Measurements from ENCODE around the gene TMEM171.

Gene TMEM171

DNA sequence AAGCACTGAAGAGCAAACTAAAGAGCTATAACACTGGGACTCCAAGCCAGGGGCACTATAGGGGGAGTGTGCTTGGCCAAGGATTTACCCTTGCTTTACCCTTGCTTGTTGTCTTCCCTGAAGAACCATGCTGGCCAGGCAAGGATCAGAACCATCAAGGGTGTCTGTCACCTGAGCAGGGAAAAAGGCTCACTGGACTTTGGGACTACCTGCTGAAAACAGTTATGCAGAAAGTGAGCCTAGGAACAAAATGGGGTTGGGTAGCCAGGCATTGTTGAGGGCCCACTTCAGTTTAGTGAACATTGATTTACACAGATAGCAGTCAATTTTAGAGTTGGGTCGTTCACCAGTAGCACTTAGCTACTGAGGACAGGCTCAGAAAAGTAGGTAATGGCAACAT lies 8.0 kb upstream of the TMEM171 start:
- Mint-ChIP-seq H3K4me1 (ENCODE audit: low read depth) (no peaks in the 10 kb centered on the region), H3K4me3 (no peak overlapping the region), H3K27me3 (ENCODE audit: low read depth) (peaks cover 44% of the 10 kb centered on the region), H3K27ac (no peak overlapping the region), H3K36me3 (ENCODE audit: low read depth) (no peaks in the 10 kb centered on the region), H3K9me3 (no peaks in the 10 kb centered on the region)

DNA sequence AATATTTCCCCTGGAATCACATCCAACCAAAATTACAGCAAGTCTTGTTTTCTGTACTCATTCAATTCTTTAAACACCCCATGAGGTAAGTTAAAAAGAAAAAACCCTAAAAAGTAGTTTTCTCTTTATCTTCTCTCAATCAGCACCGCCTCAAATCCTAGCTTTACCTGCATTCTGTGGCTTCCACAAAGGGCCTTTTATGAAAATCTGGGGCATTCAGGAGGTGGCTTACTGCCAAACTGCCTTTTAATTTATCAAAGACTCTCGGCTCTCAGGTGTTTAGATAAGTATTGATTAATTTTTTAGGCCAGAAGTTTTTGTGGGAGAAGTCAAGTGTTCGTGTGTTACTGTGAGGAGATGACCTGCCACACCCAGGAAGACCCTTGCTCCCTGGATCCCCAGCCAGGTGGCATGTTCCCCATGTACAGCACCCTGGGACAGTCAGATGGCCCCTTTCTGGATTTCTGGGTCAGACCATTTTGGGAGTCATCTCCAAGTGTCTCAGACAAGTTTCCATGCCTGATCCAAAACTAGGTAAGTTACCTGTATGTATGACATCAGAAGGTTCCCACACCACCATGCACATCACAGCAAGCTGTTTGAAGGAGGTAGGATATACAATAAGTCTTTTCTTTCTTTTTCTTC lies 6.2 kb upstream of the TMEM171 start:
- no peaks in the 10 kb centered on the region for H3K4me1 Mint-ChIP-seq (ENCODE audit: low read depth)
- H3K27me3 Mint-ChIP-seq (ENCODE audit: low read depth), result peaks cover 58% of the 10 kb centered on the region
- H3K4me3 Mint-ChIP-seq, result no peak overlapping the region
- no peak overlapping the region for H3K27ac Mint-ChIP-seq
- H3K36me3 Mint-ChIP-seq (ENCODE audit: low read depth), result no peaks in the 10 kb centered on the region
- H3K9me3 Mint-ChIP-seq, result no peaks in the 10 kb centered on the region

DNA sequence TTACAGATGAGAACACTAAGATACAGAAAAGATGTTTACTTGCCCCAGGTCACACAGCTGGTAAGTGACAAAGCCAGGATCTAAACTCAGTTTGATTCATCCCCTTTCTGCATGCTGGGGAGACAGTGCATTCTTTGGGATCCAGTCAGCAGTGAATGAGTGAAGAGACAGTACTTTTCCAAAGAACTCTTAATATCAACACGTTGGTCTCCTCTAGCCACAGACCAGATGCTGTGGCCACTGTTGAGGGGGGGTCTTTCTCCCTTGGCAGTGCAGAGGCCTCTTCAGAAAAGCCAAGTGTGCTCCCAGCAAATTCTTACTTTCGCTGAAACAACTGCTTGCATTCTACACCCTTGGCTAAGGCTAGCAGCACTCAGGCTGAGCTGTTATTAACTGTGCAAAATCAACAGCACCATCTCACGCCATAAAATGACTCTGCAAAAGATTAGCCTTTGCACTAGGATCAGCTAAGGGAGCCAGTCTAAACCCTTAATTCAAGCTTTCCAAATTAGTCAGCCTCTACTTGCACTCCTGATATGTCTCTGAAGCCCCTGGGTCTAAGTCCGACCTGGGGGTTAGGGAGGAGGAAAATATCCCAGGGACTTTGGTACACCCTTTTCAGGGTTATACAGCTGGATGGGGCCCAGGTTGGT lies 4.8 kb upstream of the TMEM171 start:
- Mint-ChIP-seq H3K27ac (no peak overlapping the region), H3K4me1 (ENCODE audit: low read depth) (peaks cover 2% of the 10 kb centered on the region), H3K27me3 (ENCODE audit: low read depth) (peaks cover 55% of the 10 kb centered on the region), H3K4me3 (no peak overlapping the region), H3K36me3 (ENCODE audit: low read depth) (no peaks in the 10 kb centered on the region), H3K9me3 (no peaks in the 10 kb centered on the region)

DNA sequence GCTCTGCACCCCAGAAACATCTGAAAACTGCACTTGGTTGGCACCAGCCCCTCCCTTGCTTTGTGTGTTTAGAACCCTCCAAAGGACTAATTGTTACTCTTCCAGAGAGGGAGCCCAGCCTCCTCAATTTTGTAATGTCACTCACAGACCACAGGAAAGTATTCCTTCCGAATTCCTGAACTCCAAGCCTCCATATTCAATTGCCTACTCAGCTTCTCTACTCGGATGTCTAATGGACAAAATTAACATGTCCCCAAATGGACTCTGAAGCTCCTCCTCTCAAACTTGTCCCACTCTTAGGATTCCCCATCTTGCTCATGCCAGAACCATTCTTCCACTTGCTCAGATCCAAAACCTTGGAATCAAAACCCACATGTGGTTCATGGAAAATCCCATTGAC lies 3.9 kb upstream of the TMEM171 start:
- Mint-ChIP-seq H3K27me3 (ENCODE audit: low read depth) (peaks cover 65% of the 10 kb centered on the region), H3K4me3 (no peak overlapping the region), H3K36me3 (ENCODE audit: low read depth) (no peaks in the 10 kb centered on the region), H3K4me1 (ENCODE audit: low read depth) (peaks cover 2% of the 10 kb centered on the region), H3K27ac (no peak overlapping the region), H3K9me3 (no peaks in the 10 kb centered on the region)

DNA sequence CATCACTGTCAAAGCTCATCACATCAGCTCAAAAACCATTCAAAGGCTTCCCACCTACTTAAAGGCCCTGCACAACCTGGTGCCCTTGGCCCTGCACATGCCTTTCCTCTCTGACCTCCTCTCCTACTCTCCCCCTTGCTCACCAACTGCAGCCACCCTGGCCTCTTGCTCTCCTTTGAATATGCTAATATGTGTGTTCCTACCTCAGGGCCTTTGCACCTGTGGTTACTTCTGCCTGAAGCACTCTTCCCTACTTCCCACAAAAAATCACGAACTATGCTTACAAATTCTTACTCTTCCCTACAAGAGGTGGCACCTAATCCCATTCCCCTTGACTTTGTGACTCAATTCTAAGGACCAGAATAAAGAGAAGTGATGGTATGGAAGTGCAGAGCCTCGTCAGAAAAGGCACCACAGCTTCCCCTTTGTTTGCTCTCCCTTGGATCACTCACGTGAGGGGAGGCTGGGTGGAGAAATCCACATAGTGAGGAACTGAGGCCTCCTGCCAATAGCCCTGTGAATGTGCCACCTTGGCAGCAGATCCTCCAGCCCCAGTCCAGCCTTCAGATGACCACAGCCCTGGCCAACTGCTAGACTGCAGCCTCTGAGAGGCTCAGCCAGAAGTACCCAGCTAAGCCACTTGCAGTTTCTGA lies 3.2 kb upstream of the TMEM171 start:
- peaks cover 2% of the 10 kb centered on the region for H3K4me1 Mint-ChIP-seq (ENCODE audit: low read depth)
- H3K4me3 Mint-ChIP-seq, result no peak overlapping the region
- no peaks in the 10 kb centered on the region for H3K36me3 Mint-ChIP-seq (ENCODE audit: low read depth)
- no peaks in the 10 kb centered on the region for H3K9me3 Mint-ChIP-seq
- H3K27ac Mint-ChIP-seq, result no peak overlapping the region
- peaks cover 72% of the 10 kb centered on the region for H3K27me3 Mint-ChIP-seq (ENCODE audit: low read depth)

DNA sequence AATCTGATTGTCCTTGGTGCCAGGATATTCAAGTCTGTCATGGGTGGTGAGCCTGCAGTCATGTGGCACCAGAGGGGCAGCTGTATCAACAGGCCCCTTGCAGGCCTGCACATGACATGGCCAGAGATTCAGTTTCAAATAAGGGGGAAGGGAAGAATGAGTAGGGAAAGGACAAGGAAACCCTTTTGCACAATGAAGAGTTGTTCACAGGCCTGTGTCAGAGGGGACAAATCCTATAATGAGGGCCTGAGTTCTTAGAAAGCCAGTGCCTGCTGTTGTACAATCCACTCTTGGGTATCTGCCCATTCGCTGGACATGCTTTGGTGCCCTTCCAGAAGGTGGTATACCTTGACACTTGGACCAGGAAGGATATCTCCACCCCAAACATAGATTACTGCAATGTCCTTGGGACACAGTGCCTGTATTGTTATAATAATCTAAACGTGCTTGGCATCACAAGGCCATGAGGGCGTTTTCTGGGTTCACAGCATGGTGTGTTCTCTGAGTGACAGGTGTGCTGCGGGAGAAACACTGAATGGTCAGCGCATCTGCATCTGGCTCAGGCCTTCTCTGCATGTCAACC lies 1.9 kb upstream of the TMEM171 start:
- Mint-ChIP-seq H3K9me3 (no peaks in the 10 kb centered on the region), H3K4me1 (ENCODE audit: low read depth) (peaks cover 2% of the 10 kb centered on the region), H3K27ac (no peak overlapping the region), H3K27me3 (ENCODE audit: low read depth) (peaks cover 62% of the 10 kb centered on the region), H3K36me3 (ENCODE audit: low read depth) (no peaks in the 10 kb centered on the region), H3K4me3 (no peak overlapping the region)

DNA sequence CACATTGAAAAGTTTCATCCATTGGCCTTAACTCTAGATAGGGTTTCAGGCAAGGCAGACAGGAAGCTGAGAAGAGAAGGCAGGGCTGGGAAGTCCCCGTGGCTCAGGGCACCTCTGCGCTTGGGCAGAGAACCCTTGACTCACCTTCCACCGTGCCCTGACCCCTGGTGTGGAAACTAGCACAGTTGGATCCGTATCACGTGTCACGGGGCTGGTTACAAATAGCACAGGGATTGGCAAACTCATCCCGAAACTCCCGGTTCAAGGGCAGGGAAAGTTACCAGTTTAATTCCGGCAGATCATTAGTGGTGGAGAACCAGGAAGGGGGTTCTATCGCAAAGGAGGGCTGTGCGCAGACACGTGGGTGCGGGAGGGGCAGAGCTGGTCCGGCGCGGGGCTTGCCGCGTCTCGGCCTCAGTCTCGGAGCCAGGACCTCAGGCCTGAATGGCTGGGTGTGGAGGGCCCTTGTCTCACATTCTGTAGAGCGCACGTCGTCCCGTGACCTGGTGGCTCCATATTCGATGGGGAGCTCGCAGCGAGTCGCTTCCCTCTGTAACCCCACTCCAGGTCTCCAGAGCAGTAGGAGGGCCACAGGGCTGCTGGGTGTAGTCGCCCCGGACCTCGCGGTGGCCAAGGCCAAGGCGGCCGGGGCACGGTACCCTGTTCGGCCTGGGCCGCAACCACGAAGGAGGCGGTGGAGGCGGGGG lies 771 bp upstream of the TMEM171 start:
- peaks cover 69% of the 10 kb centered on the region for H3K27me3 Mint-ChIP-seq (ENCODE audit: low read depth)
- H3K36me3 Mint-ChIP-seq (ENCODE audit: low read depth), result no peaks in the 10 kb centered on the region
- H3K4me1 Mint-ChIP-seq (ENCODE audit: low read depth), result peaks cover 2% of the 10 kb centered on the region
- no peak overlapping the region for H3K27ac Mint-ChIP-seq
- no peak overlapping the region for H3K4me3 Mint-ChIP-seq
- H3K9me3 Mint-ChIP-seq, result no peaks in the 10 kb centered on the region

DNA sequence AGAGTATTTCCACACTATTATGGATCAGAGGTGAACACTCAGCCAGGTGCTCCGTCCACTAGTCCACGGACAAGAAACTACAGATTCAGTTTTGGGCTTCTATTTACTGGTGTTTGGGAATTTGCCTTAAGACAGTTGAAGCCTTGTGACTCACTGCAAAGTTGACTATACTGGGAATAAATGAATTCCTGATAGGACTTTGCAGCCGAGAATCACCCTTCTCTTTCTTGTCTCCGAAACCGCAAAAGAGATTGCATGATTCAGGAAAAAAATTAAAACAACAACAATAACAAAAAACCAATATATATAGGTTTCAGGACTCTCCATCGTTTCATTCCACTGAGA lies 716 bp downstream of the TMEM171 start:
- H3K27ac Mint-ChIP-seq, result no peak overlapping the region
- no peaks in the 10 kb centered on the region for H3K36me3 Mint-ChIP-seq (ENCODE audit: low read depth)
- H3K27me3 Mint-ChIP-seq (ENCODE audit: low read depth), result peaks cover 64% of the 10 kb centered on the region
- peaks cover 2% of the 10 kb centered on the region for H3K4me1 Mint-ChIP-seq (ENCODE audit: low read depth)
- H3K4me3 Mint-ChIP-seq, result no peak overlapping the region
- no peaks in the 10 kb centered on the region for H3K9me3 Mint-ChIP-seq

DNA sequence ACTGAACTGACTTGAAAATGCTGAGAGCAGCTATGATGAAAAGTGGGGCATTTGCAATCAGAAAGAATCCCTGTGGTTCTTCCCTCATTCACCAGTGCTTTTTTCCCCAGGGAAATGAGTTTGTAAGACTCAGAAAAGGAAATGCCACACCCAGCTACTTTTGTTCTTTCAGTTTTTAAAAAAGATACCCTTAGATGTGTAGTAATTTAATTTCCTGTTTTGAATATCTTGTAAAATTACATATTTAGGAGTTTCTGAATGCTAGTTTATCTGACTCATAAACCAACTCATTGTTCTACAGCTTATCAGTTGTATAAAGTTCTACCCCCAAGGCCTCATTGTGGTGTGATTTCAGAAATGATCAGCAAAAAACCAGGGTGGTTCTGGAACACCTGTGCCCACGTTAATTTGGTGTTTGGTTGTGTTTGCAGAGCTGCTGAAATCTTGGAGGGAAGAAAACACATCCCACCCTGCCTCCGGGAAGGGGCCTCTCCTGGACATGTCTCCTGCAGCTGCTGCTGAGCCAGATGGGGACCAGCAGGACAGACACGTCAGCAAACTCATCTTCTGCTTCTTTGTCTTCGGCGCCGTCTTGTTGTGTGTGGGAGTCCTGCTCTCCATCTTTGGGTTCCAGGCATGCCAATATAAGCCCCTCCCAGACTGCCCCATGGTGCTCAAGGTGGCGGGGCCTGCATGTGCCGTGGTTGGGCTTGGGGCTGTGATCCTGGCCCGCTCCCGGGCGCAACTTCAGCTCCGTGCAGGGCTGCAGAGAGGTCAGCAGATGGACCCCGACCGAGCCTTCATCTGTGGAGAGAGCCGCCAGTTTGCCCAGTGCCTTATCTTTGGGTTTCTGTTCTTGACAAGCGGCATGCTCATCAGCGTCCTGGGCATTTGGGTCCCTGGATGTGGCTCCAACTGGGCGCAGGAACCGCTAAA lies 2.8 kb downstream of the TMEM171 start:
- Mint-ChIP-seq H3K27ac (no peak overlapping the region), H3K36me3 (ENCODE audit: low read depth) (no peaks in the 10 kb centered on the region), H3K4me1 (ENCODE audit: low read depth) (peaks cover 2% of the 10 kb centered on the region), H3K4me3 (no peak overlapping the region), H3K9me3 (no peaks in the 10 kb centered on the region), H3K27me3 (ENCODE audit: low read depth) (peaks cover 47% of the 10 kb centered on the region)

DNA sequence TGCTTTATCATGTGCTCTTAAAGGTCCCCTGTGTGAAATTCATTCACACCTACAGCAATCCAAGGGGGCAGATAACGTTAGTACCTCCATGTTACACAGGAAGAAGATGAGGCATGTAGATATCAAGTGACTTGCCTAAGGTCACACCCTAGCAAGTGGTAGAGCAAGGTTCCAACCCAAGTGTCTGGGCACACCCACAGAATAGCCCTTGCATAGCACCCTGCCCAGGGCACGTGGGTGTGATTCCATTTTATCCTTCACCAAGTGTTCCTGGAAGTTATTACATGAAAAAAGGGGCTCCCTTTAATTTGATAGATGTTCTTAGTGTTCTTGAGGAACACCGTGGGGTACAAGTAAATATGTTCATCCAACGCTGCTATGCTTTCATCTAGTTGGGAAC lies 4.9 kb downstream of the TMEM171 start:
- H3K4me3 Mint-ChIP-seq, result no peak overlapping the region
- no peak overlapping the region for H3K27ac Mint-ChIP-seq
- H3K36me3 Mint-ChIP-seq (ENCODE audit: low read depth), result no peaks in the 10 kb centered on the region
- no peaks in the 10 kb centered on the region for H3K4me1 Mint-ChIP-seq (ENCODE audit: low read depth)
- H3K9me3 Mint-ChIP-seq, result no peaks in the 10 kb centered on the region
- peaks cover 41% of the 10 kb centered on the region for H3K27me3 Mint-ChIP-seq (ENCODE audit: low read depth)

DNA sequence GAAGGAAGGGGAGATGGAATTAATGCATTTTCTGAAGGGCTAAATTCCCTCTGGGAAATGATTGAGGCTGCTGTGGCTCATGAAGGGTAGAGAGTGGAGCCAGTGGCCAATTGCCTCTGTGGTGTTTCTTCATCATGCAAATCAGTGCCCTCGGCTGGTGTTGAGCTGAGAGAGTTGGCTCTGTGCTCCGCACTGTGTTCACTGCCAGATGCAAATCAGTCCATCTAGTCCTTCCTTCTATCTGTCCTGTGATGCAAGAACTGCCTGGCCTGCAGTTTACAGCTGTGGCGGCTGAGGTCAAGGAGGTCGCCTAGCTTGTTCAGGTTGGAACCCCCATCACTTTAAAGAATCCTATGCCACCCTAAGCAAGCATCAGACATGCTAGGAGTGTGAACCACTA lies 6.0 kb downstream of the TMEM171 start:
- H3K4me1 Mint-ChIP-seq (ENCODE audit: low read depth), result no peaks in the 10 kb centered on the region
- H3K27ac Mint-ChIP-seq, result no peak overlapping the region
- no peaks in the 10 kb centered on the region for H3K9me3 Mint-ChIP-seq
- H3K36me3 Mint-ChIP-seq (ENCODE audit: low read depth), result no peaks in the 10 kb centered on the region
- H3K27me3 Mint-ChIP-seq (ENCODE audit: low read depth), result peaks cover 41% of the 10 kb centered on the region
- H3K4me3 Mint-ChIP-seq, result no peak overlapping the region

DNA sequence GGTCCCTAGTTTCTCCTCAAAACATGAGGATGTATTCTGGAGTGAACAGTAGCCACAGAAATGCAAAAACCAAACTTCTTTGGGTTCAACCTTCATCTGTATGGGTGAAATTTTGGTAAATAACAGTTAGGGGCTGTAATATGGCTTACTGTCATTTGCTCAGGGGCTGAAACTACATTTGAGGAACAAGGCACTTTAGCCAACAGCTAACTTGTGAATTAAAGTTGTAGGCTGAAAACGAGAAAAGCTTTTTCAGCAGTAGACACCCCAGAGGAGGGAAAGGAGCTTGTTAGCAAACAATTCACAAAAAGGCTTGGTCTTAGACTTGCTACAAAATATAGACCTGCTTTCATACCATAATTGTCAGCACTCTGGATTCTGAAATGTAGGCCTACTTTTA lies 6.6 kb downstream of the TMEM171 start:
- H3K4me3 Mint-ChIP-seq, result no peak overlapping the region
- H3K9me3 Mint-ChIP-seq, result no peaks in the 10 kb centered on the region
- H3K4me1 Mint-ChIP-seq (ENCODE audit: low read depth), result no peaks in the 10 kb centered on the region
- H3K27ac Mint-ChIP-seq, result no peak overlapping the region
- peaks cover 35% of the 10 kb centered on the region for H3K27me3 Mint-ChIP-seq (ENCODE audit: low read depth)
- no peaks in the 10 kb centered on the region for H3K36me3 Mint-ChIP-seq (ENCODE audit: low read depth)

DNA sequence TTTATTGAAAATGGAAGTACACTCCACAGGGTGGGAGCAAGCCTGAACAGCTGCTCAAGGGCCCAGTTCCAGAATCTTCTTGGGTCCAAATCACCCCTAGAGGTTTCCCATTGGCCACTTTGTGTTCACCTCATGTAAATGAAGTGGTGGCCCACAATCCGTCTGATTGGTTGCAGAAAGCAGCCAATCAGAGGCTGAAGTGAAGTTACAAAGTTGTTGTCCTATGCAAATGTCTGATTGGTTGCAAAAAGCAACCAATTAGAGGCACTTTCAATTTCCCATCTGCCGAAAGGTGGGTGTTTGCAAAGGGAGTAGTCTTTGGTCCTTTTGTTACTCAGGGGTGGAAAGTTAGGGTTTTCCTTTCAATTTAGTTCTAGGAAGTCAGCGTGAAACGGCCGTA lies 8.8 kb downstream of the TMEM171 start:
- Mint-ChIP-seq H3K9me3 (no peaks in the 10 kb centered on the region), H3K4me3 (no peak overlapping the region), H3K36me3 (ENCODE audit: low read depth) (no peaks in the 10 kb centered on the region), H3K27ac (no peak overlapping the region), H3K27me3 (ENCODE audit: low read depth) (peaks cover 32% of the 10 kb centered on the region), H3K4me1 (ENCODE audit: low read depth) (no peaks in the 10 kb centered on the region)

DNA sequence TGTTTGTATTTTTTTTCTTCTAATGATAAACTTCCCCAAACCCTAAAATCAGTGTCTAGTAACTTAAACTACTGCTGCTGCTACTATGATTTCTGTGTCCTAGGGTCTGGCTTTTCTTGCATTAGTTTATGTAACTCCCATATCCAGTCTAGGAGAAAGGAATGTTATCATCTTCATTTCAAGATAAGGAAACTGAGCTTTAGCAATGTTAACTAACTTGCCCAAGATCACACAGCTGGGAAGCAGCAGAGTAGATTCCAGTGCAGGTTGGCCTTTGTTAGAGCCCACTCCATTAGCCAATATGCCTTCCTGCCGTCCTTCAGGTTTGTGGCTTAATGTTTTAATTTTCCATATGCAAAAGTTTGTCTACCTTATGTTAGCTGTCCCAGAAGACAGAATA lies 10.4 kb downstream of the TMEM171 start:
- Mint-ChIP-seq H3K9me3 (no peaks in the 10 kb centered on the region), H3K27ac (no peak overlapping the region), H3K36me3 (ENCODE audit: low read depth) (no peaks in the 10 kb centered on the region), H3K4me1 (ENCODE audit: low read depth) (no peaks in the 10 kb centered on the region), H3K27me3 (ENCODE audit: low read depth) (peaks cover 36% of the 10 kb centered on the region), H3K4me3 (no peak overlapping the region)
